HG03520 (cell line): ENCODE data around the gene ARPC1A.
"Not testable (repeated sequence)": the region's sequence is repeated elsewhere in the genome, so short reads cannot be mapped to it uniquely, and the experiment has no call there.

Experiments used
- ATAC-seq: cut with Tn5 transposase; IDR thresholded peaks from one replicate; pipeline ENCODE4 v1.9.1; 2021; ENCODE audit warnings: mild to moderate bottlenecking, moderate library complexity; ENCODE audit not compliant: unreplicated experiment

The ARPC1A gene

DNA sequence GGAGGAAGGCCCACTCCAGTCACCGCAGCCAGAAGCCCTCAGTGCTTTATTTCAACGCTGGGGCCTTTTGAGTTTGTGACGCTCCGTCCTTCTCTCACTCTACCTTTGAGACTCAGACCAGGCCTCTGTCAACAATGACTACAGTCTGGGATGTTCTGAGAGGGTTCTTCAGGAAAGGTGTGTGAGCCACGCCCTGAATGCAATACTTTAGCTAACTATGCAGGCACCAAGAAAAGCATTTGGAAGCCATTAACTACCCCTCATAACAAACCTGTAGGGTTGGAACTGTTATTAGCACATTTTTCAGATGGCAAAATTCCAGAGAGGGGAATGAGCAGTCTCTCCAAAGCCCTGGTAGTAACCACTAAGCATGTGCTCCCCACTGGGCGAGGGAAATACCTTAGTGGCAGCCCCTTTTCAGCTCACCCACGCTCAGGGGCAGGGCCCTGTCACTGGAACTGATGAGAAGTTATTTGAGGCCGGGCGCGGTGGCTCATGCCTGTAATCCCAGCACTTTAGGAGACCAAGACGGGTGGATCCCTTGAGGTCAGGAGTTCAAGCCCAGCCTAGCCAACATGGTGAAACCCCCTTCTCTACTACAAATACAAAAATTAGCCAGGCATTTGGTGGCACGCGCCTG lies 43.2 kb downstream of the ARPC1A start:
- no peak for ATAC-seq

DNA sequence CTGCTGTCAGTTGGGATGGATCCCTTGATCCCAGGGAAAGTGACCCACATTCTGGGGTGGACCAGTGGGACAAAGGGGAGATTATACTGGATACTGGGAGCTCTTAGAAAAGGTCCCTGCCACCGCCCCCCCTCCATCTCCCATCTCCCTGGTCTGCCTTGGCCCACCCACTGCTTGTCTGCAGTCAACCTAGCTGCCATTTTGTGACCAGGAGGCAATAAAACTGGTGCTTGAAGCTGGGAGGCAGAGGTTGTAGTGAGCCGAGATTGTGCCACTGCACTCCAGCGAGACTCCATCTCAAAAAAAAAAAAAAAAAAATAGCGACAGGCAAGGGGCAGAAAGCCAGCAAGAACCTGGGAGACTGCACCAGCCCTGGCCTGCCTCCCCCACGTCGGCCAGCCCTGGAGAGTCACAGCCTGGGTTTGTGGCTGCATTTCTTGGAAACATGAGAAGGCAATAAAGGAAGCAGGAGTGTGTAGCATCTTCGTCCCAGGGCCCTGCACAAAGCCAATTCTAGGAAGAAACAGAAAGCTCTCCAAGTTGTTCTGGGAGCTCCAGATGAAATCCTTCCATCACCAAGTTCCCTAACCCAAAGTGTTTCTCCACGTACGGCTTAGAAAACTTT lies 44.2 kb downstream of the ARPC1A start:
- no peak for ATAC-seq

- no peak for ATAC-seq
Observed at GRCh38 chr7:99371376-99371920, 45.8 kb downstream of the ARPC1A start.

DNA sequence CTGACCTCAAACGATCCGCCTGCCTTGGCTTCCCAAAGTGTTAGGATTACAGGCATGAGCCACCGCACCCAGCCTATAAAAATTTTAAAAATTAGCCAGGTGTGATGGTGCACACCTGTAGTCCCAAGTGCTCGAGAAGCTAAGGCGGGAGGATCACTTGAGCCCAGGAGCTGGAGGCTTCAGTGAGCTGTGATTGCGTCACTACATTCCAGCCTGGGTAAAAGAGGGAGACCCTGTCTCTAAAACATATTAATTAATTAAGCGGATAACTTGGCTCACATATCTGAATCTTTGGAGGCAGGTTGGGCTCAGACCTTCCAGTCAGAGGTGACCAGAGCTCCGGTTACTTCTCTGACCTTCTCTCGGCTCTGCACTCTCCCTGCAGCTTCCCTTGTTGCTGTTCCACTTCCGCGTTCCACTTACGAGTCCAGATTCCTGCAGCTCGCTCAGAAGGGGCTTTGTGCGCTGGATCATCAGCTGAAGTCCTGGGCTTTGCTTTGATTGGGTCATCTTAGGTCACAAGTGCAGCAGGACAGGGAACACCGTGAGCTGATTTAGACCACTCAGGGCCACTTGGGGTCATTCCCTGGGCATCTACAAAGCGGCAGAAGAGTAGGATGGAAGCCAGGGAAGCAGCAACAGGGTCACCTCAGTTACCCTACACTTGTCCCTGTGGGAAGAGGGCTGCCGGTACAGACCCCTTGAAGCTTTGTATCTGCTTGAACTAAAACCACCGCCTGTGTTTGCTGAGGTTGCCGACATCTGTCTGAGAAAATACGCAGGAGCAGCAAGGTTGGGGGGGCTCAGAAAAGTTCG lies 46.8 kb downstream of the ARPC1A start:
- no peak for ATAC-seq

GRCh38 chr7:99373091-99374066 lies 47.7 kb downstream of the ARPC1A start:
- no peak for ATAC-seq

- peak; percentile 59 for ATAC-seq
Observed at GRCh38 chr7:99374111-99375064, 48.7 kb downstream of the ARPC1A start, which contains the start of gene ARPC1B. Gene ARPC1B, plus strand, starts transcription at chr7:99374730. Its CDS starts 10,985 bp downstream, at chr7:99385715.

DNA sequence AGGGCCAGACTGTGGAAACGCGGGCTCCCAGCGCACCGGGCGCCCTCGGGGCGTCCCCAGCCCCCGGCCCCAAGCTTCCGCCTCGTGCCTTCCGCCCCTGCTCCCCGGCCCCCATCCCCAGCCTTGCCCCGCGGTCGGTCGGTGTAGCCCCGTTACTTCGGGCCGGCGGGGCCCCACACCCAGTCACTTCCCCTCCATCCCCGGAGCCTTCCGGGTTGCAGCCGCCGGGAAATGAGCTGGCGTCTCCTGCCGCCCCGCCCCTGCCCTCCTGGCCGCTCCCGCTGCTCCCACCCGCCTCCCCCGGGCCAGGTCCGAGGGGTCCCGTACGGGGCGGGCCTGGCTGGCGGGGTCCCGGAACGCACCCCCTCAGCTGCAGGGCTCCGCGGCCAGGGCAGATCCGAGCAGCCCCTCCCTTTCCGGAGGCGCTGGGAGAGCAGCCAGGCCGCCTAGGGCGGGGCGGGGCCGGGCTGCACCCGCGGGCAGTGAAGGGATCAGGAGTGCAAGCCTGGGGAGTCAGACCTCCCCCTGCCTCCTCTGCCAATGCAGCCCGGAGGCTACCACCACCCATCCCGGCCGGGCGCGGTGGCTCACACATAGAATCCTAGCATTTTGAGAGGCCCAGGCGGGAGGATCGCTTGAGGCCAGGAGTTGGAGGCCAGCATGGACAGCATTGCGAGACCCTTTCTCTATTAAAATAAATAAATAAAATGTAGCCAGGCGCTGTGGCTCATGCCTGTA lies 49.5 kb downstream of the ARPC1A start:
- ATAC-seq: no peak

GRCh38 chr7:99379043-99379577 lies 53.4 kb downstream of the ARPC1A start:
- ATAC-seq: no peak

DNA sequence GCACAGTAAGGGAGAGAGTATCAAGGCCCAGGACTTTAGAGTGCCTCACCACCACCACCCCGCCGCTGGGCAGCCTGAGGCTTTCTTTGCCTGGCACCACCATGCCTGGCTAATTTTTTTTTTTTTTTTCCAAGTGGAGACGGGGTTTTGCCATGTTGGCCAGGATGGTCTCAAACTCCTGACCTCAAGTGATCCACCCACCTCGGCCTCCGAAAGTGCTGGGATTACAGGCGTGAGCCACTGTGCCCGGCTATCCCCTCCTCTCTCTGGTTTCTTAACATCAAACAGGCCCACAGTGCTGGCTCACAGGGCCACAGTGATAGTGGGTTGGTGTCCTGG lies 54.0 kb downstream of the ARPC1A start:
- ATAC-seq: not testable (repeated sequence)

- ATAC-seq: peak; percentile 27
Observed at GRCh38 chr7:99380032-99380822, 54.5 kb downstream of the ARPC1A start.

DNA sequence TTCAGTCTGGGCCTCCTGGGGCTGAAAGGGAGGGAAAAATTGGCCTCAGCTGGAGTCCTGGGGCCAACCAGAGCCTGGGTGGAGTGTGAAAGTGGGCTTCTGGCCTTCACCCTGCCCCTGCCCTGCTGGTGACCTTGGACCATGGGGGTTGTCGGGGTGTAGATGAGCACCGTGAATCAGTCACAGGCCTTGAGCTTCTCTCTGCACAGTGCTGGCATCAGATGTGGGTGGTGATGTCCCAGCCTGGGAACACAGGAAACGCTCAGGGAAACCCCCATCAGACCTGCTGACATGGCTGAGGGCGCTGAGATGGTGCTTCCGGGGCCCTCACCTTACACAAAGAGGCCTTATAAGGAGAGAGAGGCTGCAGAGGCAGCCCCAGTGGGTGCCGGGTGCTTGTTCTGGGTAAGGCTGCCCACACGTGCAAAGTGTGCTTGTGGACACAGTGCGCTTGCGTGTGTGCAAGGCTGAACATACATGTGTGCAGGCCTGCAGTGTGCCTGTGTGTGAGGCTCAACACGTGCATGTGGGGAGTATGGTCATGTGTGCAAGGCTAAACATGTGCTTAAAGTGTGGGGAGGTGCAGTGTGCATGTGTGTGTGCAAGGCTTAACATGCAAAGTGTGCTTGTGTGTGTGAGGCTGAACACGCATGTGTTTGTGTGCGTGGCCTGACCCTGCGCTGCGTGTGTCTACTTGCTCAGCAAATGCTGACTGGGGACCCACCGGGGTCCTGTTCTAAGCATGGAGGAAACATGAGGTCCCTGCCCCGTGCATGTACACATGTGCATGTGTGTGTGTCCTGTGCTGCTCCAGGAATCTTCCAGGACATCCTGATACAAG lies 55.3 kb downstream of the ARPC1A start:
- peak; percentile 78 for ATAC-seq

- no peak for ATAC-seq
Observed at GRCh38 chr7:99381664-99382075, 56.0 kb downstream of the ARPC1A start.

DNA sequence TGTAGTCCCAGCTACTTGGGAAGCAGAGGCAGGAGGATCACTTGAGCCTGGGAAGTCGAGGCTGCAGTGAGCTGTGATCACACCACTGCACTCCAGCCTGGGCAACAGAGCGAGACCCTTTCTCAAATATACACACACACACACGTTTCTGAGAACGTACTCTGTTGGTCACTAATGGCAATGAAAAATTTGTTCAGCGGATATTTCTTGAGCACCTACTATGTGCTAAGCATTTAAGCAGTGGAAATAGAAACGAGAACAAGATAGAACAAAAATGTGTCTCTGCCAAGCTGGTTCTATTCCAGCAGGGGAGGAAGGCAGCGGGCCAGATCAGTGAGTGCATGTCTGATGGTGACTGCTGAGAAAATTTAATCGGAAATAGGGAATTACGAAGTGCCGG lies 57.5 kb downstream of the ARPC1A start:
- no peak for ATAC-seq

GRCh38 chr7:99383791-99384370 lies 58.2 kb downstream of the ARPC1A start:
- ATAC-seq: no peak

DNA sequence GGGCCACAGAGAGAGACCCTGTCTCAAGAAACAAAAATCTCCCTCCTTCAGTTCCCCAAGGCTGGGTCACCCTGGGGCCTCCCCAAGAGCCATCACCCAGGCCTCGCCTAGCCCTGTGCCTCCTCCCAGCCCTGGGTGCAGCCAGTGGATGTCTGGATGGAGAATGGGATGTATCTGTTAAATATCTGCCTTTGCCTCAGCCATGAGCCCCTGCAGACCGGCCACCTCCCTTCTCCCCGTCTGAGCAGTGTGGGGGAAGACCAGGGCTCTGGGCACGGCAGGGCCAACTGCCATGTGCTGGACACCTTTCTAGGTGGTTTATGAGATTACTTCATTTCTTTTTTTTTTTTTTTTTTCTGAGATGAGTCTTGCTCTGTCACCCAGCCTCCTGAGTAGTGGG lies 58.8 kb downstream of the ARPC1A start:
- no peak for ATAC-seq

GRCh38 chr7:99385564-99385963 lies 59.9 kb downstream of the ARPC1A start:
- no peak for ATAC-seq
